ENCODE results near the gene TSC22D1.
A peak's percentile ranks its signal among the peaks of the same experiment; 100 is the strongest.
"Not testable (repeated sequence)": the region's sequence is repeated elsewhere in the genome, so short reads cannot be mapped to it uniquely, and the experiment has no call there.

TSC22D1 gene

DNA sequence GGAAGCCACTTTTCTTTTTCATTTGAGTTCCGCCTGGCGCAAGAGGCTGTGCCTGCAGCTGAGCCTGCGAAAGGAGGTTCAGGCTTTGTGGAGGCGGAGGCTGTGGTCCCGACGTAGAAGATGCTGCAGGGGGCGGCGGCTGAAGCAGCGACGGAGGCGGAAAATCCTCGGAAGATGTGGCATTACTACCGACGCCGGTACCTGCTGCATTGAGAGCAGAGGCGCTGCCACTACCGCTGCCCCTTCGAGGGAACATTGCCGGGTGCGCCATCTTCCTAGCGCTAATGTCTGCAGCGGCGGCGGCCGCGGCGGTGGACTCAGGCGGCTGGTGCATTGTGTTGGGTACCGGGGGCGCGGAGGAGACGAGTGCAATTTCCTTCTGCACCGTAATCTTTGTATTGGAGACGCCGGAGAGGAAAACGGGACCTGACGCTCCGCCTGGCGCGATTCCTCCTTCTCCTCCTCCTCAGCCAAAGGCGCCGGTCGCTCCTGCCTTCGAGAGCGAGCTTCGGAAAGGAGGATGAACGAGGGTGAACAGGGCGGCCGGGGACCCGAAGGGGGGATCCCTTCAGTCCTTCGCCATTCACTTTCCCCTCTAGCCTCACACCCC, at the start of gene TSC22D1:
Gene TSC22D1 (minus strand): TSS at position 590 of the 610 bp plus-strand sequence. CDS start 256 bp downstream, at position 334.
- peak; percentile 46 for DNase-seq

- DNase-seq: no peak
Observed at GRCh38 chr13:44622708-44623107, 46.6 kb upstream of the TSC22D1 start.

GRCh38 chr13:44622261-44622660, 46.1 kb upstream of the TSC22D1 start:
- no peak for DNase-seq

DNA sequence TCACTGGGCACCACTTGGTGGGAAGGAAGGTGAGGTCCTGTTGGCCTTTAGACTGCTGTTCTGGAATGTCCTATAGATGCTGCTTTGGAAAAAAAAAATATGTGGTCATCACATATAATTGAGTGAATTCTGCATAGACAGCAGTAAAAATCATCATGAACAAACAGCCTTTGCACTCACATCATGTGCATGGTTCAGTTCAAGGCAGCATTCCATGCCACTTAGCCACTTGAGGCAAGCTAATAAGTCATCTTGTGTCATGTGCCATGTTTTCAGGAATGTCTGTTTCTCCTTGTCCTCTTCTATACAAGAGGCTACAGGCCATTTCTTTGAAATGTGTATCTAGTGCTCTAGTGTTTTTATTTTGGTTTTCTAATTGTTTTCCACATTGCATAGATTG, 43.9 kb upstream of the TSC22D1 start:
- DNase-seq: no peak

DNA sequence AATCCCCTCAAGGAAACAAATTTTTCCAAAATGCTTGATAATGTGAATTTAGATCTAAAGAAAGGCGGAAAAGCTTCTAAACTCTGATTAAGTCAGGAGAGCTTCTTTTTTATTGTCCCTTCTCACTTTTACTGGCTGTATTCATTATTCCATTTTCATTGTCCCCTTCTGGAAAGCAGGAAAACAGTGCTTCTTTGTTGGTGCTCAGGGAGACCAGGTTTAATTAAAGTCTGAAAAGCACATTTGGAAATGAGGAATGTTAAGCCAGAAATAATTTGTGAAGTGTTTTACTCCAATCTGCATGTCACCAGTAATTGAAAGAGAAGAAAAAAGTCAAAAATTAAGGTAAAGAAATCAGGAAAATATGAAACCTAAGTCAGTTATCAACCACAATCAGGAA, 43.5 kb upstream of the TSC22D1 start:
- no peak for DNase-seq

- no peak for DNase-seq
Observed at GRCh38 chr13:44618326-44618725, 42.2 kb upstream of the TSC22D1 start.

DNA sequence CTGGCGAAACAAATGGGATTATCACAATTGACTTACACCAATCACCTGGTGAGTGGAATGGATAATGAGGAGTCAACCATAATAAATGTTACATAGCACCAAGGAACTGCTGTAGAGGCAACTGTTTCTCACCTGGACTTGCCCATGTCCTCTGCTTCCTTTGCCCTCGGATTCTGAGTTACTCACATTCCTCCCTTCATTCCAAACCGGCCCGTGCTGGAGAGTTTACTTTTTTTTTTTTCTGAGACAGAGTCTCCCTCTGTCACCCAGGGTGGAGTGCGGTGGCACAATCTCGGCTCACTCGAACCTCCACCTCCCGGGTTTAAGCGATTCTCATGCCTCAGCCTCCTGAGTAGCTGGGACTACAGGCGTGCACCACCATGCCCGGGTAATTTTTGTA, 41.5 kb upstream of the TSC22D1 start:
- no peak for DNase-seq

DNA sequence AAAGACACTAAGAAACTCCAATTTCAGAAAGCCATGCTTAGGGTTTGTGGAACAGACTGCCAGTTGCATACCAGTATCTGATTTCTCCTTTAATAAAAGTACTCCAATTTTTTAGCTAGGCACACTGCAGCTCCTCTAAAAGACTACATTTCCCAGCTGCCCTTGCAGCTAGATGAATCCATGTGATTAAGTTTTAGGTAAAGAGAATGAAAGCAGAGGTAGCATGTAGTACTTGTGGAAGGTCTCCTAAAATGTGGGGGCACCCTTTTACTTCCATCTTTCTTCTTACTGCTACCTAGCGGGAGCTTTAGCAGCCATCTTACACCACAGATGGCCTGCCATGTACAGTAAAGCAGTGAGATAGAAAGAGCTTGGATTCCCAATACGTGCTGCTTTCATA, 33.0 kb upstream of the TSC22D1 start:
- no peak for DNase-seq

- no peak for DNase-seq
Observed at GRCh38 chr13:44605721-44606120, 29.6 kb upstream of the TSC22D1 start.

DNA sequence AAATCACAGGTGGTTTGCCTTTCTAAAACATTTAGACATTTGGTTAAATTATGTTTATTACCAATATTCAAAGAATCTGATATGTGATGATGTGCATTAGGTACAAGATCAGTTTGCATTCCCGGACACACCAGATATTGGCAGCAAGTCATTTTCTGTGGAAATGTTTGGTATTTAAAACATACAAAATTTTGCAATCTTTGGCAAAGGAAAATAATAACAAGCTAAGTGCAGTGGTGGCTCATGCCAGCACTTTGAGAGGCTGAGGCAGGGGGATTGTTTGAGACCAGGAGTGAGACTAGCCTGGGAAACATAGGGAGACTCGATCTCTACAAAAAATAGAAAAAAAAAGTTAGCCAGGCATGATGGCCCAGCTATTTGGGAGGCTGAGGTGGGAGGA, 29.1 kb upstream of the TSC22D1 start:
- no peak for DNase-seq

DNA sequence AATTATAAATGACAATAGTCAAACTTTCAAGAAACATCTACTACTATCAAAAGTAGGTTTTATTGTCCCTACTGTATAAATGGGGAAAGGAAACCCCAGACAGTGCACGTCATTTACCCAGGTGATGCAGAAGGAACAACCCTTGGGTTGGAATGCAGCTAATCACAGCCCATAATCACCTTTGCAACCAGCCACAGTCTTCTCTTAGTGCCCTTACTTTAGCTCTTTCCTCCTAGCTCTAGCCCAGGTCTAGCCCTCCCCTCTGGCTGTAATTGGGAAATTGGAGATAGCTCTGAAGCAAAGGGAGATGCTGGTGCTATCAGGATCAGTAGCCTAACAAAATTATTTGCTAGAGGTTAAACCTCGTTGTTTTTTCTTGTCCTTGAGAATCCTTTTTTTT, 25.5 kb upstream of the TSC22D1 start:
- no peak for DNase-seq

DNA sequence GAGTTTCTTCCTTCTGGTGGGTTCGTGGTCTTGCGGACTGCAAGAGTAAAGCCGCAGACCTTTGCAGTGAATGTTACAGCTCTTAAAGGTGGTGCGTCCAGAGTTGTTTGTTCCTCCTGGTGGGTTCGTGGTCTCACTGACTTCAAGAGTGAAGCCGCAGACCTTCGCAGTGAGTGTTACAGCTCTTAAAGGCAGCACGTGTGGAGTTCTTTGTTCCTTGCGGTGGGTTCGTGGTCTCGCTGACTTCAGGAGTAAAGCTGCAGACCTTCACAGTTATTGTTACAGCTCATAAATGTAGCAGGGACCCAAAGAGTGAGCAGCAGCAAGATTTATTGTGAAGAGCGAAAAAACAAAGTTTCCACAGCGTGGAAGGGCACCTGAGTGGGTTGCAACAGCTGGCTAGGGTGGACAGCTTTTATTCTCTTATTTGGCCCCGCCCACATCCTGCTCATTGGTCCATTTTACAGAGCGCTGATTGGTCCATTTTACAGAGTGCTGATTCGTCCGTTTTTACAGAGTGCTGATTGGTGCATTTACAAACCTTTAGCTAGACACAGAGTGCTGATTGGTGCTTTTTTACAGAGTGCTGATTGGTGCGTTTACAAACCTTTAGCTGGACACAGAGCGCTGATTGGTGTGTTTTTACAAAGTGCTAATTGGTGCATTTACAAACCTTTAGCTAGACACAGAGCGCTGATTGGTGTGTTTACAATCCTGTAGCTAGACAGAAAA, 17.9 kb upstream of the TSC22D1 start:
- not testable (repeated sequence) for DNase-seq

- no peak for DNase-seq
Observed at GRCh38 chr13:44592216-44592847, 16.2 kb upstream of the TSC22D1 start.

- DNase-seq: no peak
Observed at GRCh38 chr13:44591316-44591715, 15.2 kb upstream of the TSC22D1 start.

DNA sequence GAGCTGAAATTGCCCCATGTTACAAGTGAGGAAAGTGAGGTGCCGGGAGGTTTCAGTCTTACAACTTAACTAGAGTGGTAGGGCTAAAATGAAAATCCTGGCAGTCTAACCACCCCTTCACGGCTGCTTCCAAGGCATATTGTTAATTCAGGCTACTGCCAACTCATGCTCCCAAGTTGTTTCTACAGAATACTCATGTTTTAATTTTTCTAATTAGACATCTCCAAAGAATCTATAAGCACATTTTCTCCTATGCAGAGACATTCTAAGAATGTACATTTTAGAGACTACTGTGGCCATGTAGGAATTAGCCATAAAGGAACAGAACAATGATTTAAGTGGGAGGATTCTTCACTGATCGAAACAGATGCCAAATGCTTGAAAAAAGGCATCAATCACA, 7.0 kb upstream of the TSC22D1 start:
- DNase-seq: no peak

- no peak for DNase-seq
Observed at GRCh38 chr13:44578067-44578400, 1.9 kb upstream of the TSC22D1 start.

DNA sequence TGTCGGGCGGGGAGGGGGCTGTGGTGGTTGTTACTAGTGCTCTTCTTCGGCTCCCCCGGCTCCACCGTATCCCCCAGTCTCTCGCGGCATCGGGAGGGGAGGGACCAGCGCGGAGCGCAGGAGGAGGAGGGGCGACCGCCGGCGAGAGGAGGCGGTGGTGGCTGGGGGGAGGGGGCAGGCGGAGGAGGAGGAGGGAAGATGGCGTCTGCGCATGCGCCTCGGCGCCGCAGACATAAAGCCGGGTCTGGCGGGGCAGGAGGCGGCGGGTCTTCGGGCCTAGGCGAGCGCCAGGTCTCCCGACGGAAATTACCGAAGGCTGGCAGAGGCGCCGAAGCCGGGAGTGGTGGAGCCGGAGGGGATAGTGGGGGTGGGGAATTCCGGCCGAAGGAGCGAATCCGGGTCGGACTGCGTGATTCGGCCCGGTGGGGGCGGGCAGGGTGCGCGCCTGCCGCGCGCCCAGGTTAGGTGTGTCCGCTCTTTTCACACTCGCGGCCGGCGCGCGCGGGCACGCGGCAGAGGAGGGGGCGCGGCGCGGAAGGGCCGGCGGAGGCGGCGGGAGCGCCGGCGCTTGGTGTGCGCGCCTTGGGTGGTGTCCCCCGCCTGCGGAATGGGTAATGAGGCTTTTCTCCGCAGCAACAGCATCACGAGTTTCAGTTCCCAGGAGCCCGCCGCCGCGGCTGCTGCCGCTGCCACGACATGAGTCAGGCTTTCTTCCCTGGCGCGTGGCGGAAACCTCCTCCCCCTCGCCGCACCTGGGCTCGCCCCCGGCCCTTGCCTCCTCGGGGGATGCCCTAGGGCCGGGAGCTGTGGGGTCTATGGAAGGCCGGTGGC, 1.3 kb upstream of the TSC22D1 start:
- peak; percentile 88 for DNase-seq

DNA sequence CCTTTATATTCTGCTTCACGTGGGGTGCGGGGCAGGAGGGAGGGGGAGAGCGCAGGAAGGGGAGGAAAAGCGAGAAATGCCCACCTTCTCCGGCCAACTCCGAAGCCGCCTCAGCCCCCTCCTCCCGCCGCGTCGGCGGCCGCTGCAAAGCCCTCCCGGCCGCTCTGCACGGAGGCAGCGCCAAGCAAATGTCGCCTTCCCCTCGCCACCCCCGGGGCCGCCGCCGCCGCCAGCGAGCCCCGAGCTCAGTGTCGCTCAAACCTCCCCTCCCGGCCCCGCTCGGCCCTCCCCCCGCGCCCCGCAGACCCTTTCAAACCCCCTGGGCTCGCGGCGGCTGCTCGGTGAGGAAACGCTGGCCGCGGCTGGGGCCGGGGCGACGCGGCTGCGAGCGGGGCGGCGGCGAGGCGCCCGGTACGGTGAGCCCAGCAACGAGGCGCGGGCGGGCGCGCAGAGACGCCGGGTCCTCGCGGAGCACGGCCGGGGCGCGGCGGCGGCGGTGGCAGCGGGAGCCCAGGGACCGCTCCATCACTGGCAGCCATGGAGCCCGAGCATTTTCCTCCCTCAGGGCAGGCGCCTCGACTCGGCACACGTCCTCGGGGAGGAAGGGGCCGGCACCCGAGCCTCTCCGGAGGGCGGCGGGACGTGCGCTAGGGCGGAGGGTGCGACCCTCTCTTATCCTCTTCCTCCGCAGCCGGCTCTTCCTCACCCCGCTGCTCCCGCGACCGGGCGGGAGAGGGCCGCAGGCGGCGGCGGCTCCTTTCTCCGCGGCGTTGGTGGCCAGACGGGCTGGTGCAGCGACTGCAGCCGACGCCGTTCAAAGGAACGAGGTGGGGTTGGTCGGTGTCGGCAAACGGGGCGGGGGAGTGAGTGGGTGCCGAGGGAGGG, 463 bp upstream of the TSC22D1 start:
- no peak for DNase-seq

- no peak for DNase-seq
Observed at GRCh38 chr13:44575035-44575434, 1.1 kb downstream of the TSC22D1 start.

- DNase-seq: no peak
Observed at GRCh38 chr13:44574466-44574855, 1.7 kb downstream of the TSC22D1 start.

GRCh38 chr13:44573790-44574465, 2.2 kb downstream of the TSC22D1 start:
- no peak for DNase-seq

GRCh38 chr13:44573071-44573470, 3.1 kb downstream of the TSC22D1 start:
- DNase-seq: no peak

Measured in NCI-H2171 treated with DMSO at 0.1 percent for 48 hours (cell line).